GM12878 (cell line): Measurements from ENCODE around the gene TMEM53. TPM values are rescaled to one million over a fixed set of nuclear protein-coding genes. Genes with fewer than 3 reads are reported as not detected.
A peak's percentile ranks its signal among the peaks of the same experiment; 100 is the strongest.

Experiments
- BCLAF1 ChIP-seq: fragments of 450-650 bp; IDR thresholded peaks from 2 replicates; pipeline ENCODE4 v1.6.1; 2017; ENCODE audit warnings: antibody characterized with exemption, mild to moderate bottlenecking, moderate library complexity
- CEBPB ChIP-seq, 2 experiments: fragments of 150-350 bp in 1 of 2; IDR thresholded peaks; 2 replicates each; pipeline ENCODE4 v1.6.1; 2012 to 2014; ENCODE audit warnings: low read depth in 2 of 2, low read length in 2 of 2, borderline replicate concordance in 1 of 2, inconsistent platforms in 1 of 2
- CHD4 ChIP-seq: fragments of 200-600 bp; sonication (generic); IDR thresholded peaks from 2 replicates; pipeline ENCODE4 v1.6.1; 2016; ENCODE audit warnings: mild to moderate bottlenecking
- EZH2 ChIP-seq: IDR thresholded peaks from 2 replicates; pipeline ENCODE4 v1.6.1; 2012; ENCODE audit warnings: low read depth, mild to moderate bottlenecking, control low read depth, inconsistent platforms, low read length, borderline replicate concordance; ENCODE audit not compliant: control insufficient read depth
- FOXK2 ChIP-seq: fragments of 450-650 bp; IDR thresholded peaks from 2 replicates; pipeline ENCODE4 v1.6.1; 2017; ENCODE audit warnings: mild to moderate bottlenecking, moderate library complexity
- NFIC ChIP-seq: IDR thresholded peaks from 2 replicates; pipeline ENCODE4 v1.6.1; 2012; ENCODE audit warnings: low read depth, mild to moderate bottlenecking, inconsistent platforms, low read length, moderate library complexity
- PAX5 ChIP-seq: IDR thresholded peaks from 2 replicates; pipeline ENCODE4 v1.6.1; 2011; ENCODE audit warnings: low read depth, low read length, borderline replicate concordance
- RB1 ChIP-seq: fragments of 450-650 bp; formaldehyde crosslinking; IDR thresholded peaks from 2 replicates; pipeline ENCODE4 v1.6.1; 2017; ENCODE audit warnings: mild to moderate bottlenecking, borderline replicate concordance
- RCOR1 ChIP-seq: conservative IDR thresholded peaks from 2 replicates; pipeline ENCODE4 v1.6.1; 2012; ENCODE audit warnings: low read depth, low read length, improper control_type of control experiment
- SIN3A ChIP-seq: IDR thresholded peaks from 2 replicates; pipeline ENCODE4 v1.6.1; 2012; ENCODE audit warnings: low read depth, low read length, improper control_type of control experiment
- WRNIP1 ChIP-seq: IDR thresholded peaks from 2 replicates; pipeline ENCODE4 v1.6.1; 2011; ENCODE audit warnings: low read depth, low read length, improper control_type of control experiment, borderline replicate concordance
- ZNF24 ChIP-seq: fragments of 450-650 bp; IDR thresholded peaks from 2 replicates; pipeline ENCODE4 v1.6.1; 2017; ENCODE audit warnings: antibody characterized with exemption, mild to moderate bottlenecking
- ZNF274 ChIP-seq: IDR thresholded peaks from one replicate; pipeline ENCODE4 v1.8.0; 2011; ENCODE audit not compliant: insufficient read length, insufficient read depth
- ZSCAN29 ChIP-seq: fragments of 450-650 bp; IDR thresholded peaks from 2 replicates; pipeline ENCODE4 v1.6.1; 2017; ENCODE audit warnings: mild to moderate bottlenecking, moderate library complexity
- polyA plus RNA-seq, 11 experiments: library from polyadenylated mRNA; depleted of rRNA in 4 of 11; unstranded in 6 of 11; stranded (reverse) in 5 of 11; fragments of >200 nt; fragmentation: Nextera tagmentation in 4 of 11; fragmentation: Illumina TruSeq in 1 of 11; extraction: Ambion mirVana in 4 of 11; extraction: Trizol in 1 of 11; gene quantifications; 1 replicate in 1 of 11; 2 replicates in 10 of 11; pipeline versions ENCODE4 v1.2.1 to v1.2.3, GENCODE V29; 2011 to 2016; ENCODE audit warnings: inconsistent platforms in 2 of 11, missing spikeins in 2 of 11, low read depth in 1 of 11
- total RNA-seq, 4 experiments: library from RNA; depleted of rRNA in 3 of 4; stranded (reverse); fragments of >200 nt in 3 of 4; fragmentation: Illumina TruSeq in 1 of 4; extraction: Trizol in 1 of 4; gene quantifications; 2 replicates each; pipeline versions ENCODE4 v1.2.1 to v1.2.3, GENCODE V29; 2013 to 2021
- TF ChIP-seq, protein P1 (sequence below): IDR thresholded peaks from 2 replicates; pipeline ENCODE4 v1.6.1; 2011; ENCODE audit warnings: low read depth, mild to moderate bottlenecking, low read length, moderate library complexity, borderline replicate concordance; ENCODE audit errors: extremely low read depth
- TF ChIP-seq, protein P2 (sequence below): IDR thresholded peaks from 2 replicates; pipeline ENCODE4 v1.6.1; 2012; ENCODE audit warnings: low read depth, low read length, improper control_type of control experiment
- TF ChIP-seq, protein P3 (sequence below): fragments of 450-650 bp; formaldehyde crosslinking; IDR thresholded peaks from 2 replicates; pipeline ENCODE4 v1.4.0; 2020; ENCODE audit warnings: mild to moderate bottlenecking, moderate library complexity
- TF ChIP-seq, protein P4 (sequence below): IDR thresholded peaks from 2 replicates; pipeline ENCODE4 v1.6.1; 2011; ENCODE audit warnings: low read depth, low read length, improper control_type of control experiment, borderline replicate concordance

TMEM53 gene
- total and polyA plus RNA-seq, 10 of the 15 experiments (the other 5 are each of a cell fraction or from before 2014, with no cell fraction given): 3.1 to 23.9 (median 11.1) TPM

DNA sequence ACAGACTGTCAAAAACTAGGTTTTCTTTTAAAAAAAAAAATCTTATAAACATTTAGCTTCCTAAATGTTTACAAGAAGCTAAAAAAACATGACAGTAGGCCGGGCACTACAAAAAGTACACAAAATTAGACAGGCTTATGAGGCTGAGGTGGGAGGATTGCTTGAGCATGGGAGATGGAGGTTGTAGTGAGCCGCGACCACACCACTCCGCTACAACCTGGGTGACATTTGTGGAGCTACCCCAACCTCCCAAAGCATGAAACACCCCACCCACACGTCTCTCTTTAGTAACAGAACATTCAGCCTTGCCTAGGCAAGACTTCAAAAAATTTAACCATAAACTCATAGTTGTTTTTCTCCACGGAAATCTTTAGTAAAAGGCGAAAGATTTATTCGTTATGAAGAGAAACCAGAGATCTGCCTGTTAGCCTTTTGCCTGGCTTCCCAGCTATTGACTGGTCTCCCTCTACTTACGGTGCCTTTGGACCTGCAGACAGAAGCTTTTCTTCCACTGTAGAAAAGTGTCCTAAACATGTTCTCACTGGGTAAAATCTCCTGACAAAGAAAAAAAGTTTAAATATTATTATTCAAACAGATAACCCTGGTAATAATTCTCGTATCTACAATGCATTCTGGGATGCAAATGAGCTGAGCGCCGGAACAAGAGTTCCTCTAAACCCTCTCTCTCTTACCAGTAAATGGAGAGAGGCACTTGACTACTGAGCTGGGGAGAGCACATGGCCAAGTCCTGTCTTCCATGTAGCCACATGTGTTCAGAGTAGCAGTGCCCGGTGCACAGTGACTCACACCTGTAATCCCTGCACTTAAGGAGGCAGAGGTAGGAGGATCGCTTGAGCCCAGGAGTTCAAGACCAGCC lies 47.4 kb upstream of the TMEM53 start (continued):
- TF ChIP-seq FOXK2: peak; percentile 72; the same call in 1 of the 2 replicates
- TF ChIP-seq, protein P1, sequence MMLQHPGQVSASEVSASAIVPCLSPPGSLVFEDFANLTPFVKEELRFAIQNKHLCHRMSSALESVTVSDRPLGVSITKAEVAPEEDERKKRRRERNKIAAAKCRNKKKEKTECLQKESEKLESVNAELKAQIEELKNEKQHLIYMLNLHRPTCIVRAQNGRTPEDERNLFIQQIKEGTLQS: no peak
- TF ChIP-seq, protein P2, sequence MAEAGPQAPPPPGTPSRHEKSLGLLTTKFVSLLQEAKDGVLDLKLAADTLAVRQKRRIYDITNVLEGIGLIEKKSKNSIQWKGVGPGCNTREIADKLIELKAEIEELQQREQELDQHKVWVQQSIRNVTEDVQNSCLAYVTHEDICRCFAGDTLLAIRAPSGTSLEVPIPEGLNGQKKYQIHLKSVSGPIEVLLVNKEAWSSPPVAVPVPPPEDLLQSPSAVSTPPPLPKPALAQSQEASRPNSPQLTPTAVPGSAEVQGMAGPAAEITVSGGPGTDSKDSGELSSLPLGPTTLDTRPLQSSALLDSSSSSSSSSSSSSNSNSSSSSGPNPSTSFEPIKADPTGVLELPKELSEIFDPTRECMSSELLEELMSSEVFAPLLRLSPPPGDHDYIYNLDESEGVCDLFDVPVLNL: no peak
- peak; percentile 30; the same call in 1 of the 2 replicates for TF ChIP-seq EZH2
- TF ChIP-seq ZNF24: peak; percentile 83
- TF ChIP-seq CHD4: no peak
- peak; percentile 99 for TF ChIP-seq NFIC
- peak; percentile 13; the same call in 1 of the 2 replicates for TF ChIP-seq RB1
- 0 out of 2 replicates have a peak, but pooled peaks have one; percentile 92 for TF ChIP-seq RCOR1
- TF ChIP-seq BCLAF1: peak; percentile 78
- peak; percentile 97 for TF ChIP-seq PAX5
- peak in 1 of 2 experiments; percentile 100; a peak in 2 of 4 replicates for TF ChIP-seq CEBPB (IDR thresholded peaks at IDR 0.05; ENCODE audit: borderline replicate concordance in 1 of 2, low read depth in 2 of 2, low read length in 2 of 2)
- TF ChIP-seq ZNF274: no peak
- TF ChIP-seq, protein P3, sequence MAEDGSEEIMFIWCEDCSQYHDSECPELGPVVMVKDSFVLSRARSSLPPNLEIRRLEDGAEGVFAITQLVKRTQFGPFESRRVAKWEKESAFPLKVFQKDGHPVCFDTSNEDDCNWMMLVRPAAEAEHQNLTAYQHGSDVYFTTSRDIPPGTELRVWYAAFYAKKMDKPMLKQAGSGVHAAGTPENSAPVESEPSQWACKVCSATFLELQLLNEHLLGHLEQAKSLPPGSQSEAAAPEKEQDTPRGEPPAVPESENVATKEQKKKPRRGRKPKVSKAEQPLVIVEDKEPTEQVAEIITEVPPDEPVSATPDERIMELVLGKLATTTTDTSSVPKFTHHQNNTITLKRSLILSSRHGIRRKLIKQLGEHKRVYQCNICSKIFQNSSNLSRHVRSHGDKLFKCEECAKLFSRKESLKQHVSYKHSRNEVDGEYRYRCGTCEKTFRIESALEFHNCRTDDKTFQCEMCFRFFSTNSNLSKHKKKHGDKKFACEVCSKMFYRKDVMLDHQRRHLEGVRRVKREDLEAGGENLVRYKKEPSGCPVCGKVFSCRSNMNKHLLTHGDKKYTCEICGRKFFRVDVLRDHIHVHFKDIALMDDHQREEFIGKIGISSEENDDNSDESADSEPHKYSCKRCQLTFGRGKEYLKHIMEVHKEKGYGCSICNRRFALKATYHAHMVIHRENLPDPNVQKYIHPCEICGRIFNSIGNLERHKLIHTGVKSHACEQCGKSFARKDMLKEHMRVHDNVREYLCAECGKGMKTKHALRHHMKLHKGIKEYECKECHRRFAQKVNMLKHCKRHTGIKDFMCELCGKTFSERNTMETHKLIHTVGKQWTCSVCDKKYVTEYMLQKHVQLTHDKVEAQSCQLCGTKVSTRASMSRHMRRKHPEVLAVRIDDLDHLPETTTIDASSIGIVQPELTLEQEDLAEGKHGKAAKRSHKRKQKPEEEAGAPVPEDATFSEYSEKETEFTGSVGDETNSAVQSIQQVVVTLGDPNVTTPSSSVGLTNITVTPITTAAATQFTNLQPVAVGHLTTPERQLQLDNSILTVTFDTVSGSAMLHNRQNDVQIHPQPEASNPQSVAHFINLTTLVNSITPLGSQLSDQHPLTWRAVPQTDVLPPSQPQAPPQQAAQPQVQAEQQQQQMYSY: peak; percentile 99
- no peak for TF ChIP-seq WRNIP1
- no peak for TF ChIP-seq SIN3A
- TF ChIP-seq ZSCAN29: peak; percentile 83
- TF ChIP-seq, protein P4, sequence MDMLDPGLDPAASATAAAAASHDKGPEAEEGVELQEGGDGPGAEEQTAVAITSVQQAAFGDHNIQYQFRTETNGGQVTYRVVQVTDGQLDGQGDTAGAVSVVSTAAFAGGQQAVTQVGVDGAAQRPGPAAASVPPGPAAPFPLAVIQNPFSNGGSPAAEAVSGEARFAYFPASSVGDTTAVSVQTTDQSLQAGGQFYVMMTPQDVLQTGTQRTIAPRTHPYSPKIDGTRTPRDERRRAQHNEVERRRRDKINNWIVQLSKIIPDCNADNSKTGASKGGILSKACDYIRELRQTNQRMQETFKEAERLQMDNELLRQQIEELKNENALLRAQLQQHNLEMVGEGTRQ: no peak; the same call in 1 of the 2 replicates
